ENCODE data around the gene WDR48.

Gene WDR48

GRCh38 chr3:39104961-39105686 lies 53.3 kb downstream of the WDR48 start:
- TF ChIP-seq, protein P1, sequence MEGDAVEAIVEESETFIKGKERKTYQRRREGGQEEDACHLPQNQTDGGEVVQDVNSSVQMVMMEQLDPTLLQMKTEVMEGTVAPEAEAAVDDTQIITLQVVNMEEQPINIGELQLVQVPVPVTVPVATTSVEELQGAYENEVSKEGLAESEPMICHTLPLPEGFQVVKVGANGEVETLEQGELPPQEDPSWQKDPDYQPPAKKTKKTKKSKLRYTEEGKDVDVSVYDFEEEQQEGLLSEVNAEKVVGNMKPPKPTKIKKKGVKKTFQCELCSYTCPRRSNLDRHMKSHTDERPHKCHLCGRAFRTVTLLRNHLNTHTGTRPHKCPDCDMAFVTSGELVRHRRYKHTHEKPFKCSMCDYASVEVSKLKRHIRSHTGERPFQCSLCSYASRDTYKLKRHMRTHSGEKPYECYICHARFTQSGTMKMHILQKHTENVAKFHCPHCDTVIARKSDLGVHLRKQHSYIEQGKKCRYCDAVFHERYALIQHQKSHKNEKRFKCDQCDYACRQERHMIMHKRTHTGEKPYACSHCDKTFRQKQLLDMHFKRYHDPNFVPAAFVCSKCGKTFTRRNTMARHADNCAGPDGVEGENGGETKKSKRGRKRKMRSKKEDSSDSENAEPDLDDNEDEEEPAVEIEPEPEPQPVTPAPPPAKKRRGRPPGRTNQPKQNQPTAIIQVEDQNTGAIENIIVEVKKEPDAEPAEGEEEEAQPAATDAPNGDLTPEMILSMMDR (conservative IDR thresholded peaks at IDR 0.05; ENCODE audit: low read depth, low read length): no peak
- no peak for DNase-seq (ENCODE audit: low read depth)
- no peak overlapping the region for H3K4me3 ChIP-seq (ENCODE audit: low read length)

- no peak overlapping the region for H3K4me3 ChIP-seq (ENCODE audit: low read length)
Measured at GRCh38 chr3:39105687-39106063, 53.9 kb downstream of the WDR48 start.

GRCh38 chr3:39106281-39106811 lies 54.5 kb downstream of the WDR48 start:
- TF ChIP-seq, protein P1 (conservative IDR thresholded peaks at IDR 0.05; ENCODE audit: low read depth, low read length): no peak

More at GRCh38 chr3:39105687-39106063, 53.9 kb downstream of the WDR48 start:
- no peak for DNase-seq (ENCODE audit: low read depth)
- TF ChIP-seq, protein P1 (conservative IDR thresholded peaks at IDR 0.05; ENCODE audit: low read depth, low read length): no peak

GRCh38 chr3:39106851-39107387 lies 55.1 kb downstream of the WDR48 start:
- no peak for DNase-seq (ENCODE audit: low read depth)
- TF ChIP-seq, protein P1 (conservative IDR thresholded peaks at IDR 0.05; ENCODE audit: low read depth, low read length): no peak
- peak overlapping the region; percentile 90 for H3K4me3 ChIP-seq (ENCODE audit: low read length)

More at GRCh38 chr3:39106281-39106811, 54.5 kb downstream of the WDR48 start:
- H3K4me3 ChIP-seq (ENCODE audit: low read length): peak overlapping the region; percentile 90
- DNase-seq (ENCODE audit: low read depth): no peak

DNA sequence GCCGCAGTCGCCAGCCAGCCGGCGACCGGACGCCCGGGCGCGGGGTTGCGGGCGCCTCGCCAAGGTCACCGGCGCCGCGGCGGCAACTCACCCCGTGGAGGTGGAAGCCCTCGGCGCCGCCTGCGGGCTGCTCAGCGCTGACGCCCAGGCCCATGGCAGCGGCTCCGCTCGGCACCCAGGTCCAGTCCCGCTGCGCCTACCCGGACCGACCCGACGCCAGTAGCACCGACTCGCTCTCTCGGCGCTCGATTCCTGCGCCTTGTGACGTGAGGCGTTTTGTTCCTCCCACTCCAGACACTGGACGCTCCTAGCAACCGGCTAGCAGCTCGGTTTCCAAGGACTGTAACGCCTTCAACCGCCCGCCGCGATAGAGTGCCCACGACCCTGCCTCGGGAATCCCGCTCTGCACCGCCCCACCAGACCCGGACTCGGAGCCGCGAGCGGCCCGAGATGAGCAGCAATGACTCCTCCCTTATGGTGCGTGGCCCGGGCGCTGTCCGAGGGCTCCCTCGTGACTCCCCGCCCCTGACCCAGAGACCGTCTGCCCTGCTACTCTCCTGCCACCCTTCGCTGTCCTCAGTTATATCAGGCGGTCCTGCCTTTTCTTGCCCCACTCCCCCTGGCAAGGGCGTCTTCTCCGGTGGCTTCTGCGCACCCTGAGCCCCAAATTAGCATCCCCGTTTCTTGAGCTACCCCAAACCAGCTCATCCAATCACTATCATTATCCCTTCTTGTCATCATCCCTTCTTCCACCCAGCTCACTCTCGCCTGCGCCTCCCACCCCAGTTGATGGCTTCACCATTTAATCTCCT lies 55.8 kb downstream of the WDR48 start, which contains the start of the genes GORASP1 and TTC21A:
Gene GORASP1 (minus strand): TSS at position 240 of the 812 bp plus-strand sequence. CDS start 86 bp downstream, at position 154.
Gene TTC21A (plus strand): TSS at position 293 of the 812 bp plus-strand sequence. CDS start 158 bp downstream, at position 451.
- H3K4me3 ChIP-seq (ENCODE audit: low read length): peak within 1 kb of the TSS; percentile 90
- TF ChIP-seq, protein P1 (conservative IDR thresholded peaks at IDR 0.05; ENCODE audit: low read depth, low read length): no peak
- DNase-seq (ENCODE audit: low read depth): peak; percentile 59

- TF ChIP-seq, protein P1 (conservative IDR thresholded peaks at IDR 0.05; ENCODE audit: low read depth, low read length): no peak
- no peak for DNase-seq (ENCODE audit: low read depth)
- H3K4me3 ChIP-seq (ENCODE audit: low read length): peak overlapping the region; percentile 90
Measured at GRCh38 chr3:39108200-39108710, 56.4 kb downstream of the WDR48 start.
